ENCODE results near the gene AADAC. TPM values are rescaled to one million over a fixed set of nuclear protein-coding genes. Genes with fewer than 3 reads are reported as not detected.
A peak's percentile ranks its signal among the peaks of the same experiment; 100 is the strongest.

The AADAC gene
- total and polyA plus RNA-seq, 2 of the 13 experiments (the other 11 are each of a cell fraction or from before 2014, with no cell fraction given): 0.87 to 1.5 TPM

DNA sequence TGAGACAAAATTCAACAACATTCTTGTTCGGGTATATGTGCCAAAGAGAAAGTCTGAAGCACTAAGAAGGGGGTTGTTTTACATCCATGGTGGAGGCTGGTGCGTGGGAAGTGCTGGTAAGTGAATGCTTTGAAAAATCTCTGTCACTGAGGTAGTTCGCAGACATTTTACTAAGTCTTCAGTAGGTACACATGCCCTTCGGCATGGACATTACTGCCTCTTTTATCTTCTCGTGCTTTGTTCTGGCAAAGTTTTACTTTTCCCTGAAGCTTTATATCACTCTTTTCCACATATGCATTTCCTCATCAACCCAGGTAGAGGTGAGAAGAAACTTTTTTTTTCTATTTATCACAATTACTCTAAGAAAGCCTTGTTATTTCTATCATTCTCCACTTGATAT lies 3.6 kb downstream of the AADAC start (continued):
- TF ChIP-seq, protein P1, sequence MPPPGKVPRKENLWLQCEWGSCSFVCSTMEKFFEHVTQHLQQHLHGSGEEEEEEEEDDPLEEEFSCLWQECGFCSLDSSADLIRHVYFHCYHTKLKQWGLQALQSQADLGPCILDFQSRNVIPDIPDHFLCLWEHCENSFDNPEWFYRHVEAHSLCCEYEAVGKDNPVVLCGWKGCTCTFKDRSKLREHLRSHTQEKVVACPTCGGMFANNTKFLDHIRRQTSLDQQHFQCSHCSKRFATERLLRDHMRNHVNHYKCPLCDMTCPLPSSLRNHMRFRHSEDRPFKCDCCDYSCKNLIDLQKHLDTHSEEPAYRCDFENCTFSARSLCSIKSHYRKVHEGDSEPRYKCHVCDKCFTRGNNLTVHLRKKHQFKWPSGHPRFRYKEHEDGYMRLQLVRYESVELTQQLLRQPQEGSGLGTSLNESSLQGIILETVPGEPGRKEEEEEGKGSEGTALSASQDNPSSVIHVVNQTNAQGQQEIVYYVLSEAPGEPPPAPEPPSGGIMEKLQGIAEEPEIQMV (CRISPR knock-in tag; IDR thresholded peaks at IDR 0.05; ENCODE audit: low read depth): no peak
- TF ChIP-seq, protein P2, sequence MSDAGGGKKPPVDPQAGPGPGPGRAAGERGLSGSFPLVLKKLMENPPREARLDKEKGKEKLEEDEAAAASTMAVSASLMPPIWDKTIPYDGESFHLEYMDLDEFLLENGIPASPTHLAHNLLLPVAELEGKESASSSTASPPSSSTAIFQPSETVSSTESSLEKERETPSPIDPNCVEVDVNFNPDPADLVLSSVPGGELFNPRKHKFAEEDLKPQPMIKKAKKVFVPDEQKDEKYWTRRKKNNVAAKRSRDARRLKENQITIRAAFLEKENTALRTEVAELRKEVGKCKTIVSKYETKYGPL (CRISPR knock-in tag; IDR thresholded peaks at IDR 0.05): no peak
- no peak for TF ChIP-seq ZBTB8A (CRISPR knock-in tag; IDR thresholded peaks at IDR 0.05; ENCODE audit: borderline replicate concordance, low read depth)
- TF ChIP-seq HDAC2 (CRISPR knock-in tag; IDR thresholded peaks at IDR 0.05): no peak
- TF ChIP-seq BHLHE40 (IDR thresholded peaks at IDR 0.05; ENCODE audit: low read length): no peak
- TF ChIP-seq HMG20A (CRISPR knock-in tag; IDR thresholded peaks at IDR 0.05; ENCODE audit: borderline replicate concordance): peak; percentile 66; the same call in 1 of the 2 replicates
- TF ChIP-seq, protein P3, sequence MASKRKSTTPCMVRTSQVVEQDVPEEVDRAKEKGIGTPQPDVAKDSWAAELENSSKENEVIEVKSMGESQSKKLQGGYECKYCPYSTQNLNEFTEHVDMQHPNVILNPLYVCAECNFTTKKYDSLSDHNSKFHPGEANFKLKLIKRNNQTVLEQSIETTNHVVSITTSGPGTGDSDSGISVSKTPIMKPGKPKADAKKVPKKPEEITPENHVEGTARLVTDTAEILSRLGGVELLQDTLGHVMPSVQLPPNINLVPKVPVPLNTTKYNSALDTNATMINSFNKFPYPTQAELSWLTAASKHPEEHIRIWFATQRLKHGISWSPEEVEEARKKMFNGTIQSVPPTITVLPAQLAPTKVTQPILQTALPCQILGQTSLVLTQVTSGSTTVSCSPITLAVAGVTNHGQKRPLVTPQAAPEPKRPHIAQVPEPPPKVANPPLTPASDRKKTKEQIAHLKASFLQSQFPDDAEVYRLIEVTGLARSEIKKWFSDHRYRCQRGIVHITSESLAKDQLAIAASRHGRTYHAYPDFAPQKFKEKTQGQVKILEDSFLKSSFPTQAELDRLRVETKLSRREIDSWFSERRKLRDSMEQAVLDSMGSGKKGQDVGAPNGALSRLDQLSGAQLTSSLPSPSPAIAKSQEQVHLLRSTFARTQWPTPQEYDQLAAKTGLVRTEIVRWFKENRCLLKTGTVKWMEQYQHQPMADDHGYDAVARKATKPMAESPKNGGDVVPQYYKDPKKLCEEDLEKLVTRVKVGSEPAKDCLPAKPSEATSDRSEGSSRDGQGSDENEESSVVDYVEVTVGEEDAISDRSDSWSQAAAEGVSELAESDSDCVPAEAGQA (IDR thresholded peaks at IDR 0.05; ENCODE audit: low read depth): no peak
- TF ChIP-seq, protein P3 (CRISPR knock-in tag; IDR thresholded peaks at IDR 0.05; ENCODE audit: borderline replicate concordance): no peak
- TF ChIP-seq EP300 (IDR thresholded peaks at IDR 0.05; ENCODE audit: low read depth in 2 of 2, low read length in 2 of 2): peak in 1 of 2 experiments; percentile 76; a peak in 2 of 4 replicates
- 0 out of 2 replicates have a peak, but pooled peaks have one; percentile 26 for TF ChIP-seq EP300 (CRISPR knock-in tag; IDR thresholded peaks at IDR 0.05; ENCODE audit: borderline replicate concordance)
- TF ChIP-seq, protein P4, sequence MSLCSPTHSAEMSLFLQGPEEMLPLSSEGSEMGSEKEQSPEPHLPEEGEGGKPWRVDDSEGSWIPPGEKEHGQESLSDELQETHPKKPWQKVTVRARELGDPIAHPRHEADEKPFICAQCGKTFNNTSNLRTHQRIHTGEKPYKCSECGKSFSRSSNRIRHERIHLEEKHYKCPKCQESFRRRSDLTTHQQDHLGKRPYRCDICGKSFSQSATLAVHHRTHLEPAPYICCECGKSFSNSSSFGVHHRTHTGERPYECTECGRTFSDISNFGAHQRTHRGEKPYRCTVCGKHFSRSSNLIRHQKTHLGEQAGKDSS (CRISPR knock-in tag; IDR thresholded peaks at IDR 0.05; ENCODE audit: borderline replicate concordance, low read depth): no peak
- peak; percentile 64 for TF ChIP-seq ISL2 (CRISPR knock-in tag; IDR thresholded peaks at IDR 0.05)
- TF ChIP-seq GFI1 (CRISPR knock-in tag; IDR thresholded peaks at IDR 0.05; ENCODE audit: borderline replicate concordance): no peak
- TF ChIP-seq, protein P5, sequence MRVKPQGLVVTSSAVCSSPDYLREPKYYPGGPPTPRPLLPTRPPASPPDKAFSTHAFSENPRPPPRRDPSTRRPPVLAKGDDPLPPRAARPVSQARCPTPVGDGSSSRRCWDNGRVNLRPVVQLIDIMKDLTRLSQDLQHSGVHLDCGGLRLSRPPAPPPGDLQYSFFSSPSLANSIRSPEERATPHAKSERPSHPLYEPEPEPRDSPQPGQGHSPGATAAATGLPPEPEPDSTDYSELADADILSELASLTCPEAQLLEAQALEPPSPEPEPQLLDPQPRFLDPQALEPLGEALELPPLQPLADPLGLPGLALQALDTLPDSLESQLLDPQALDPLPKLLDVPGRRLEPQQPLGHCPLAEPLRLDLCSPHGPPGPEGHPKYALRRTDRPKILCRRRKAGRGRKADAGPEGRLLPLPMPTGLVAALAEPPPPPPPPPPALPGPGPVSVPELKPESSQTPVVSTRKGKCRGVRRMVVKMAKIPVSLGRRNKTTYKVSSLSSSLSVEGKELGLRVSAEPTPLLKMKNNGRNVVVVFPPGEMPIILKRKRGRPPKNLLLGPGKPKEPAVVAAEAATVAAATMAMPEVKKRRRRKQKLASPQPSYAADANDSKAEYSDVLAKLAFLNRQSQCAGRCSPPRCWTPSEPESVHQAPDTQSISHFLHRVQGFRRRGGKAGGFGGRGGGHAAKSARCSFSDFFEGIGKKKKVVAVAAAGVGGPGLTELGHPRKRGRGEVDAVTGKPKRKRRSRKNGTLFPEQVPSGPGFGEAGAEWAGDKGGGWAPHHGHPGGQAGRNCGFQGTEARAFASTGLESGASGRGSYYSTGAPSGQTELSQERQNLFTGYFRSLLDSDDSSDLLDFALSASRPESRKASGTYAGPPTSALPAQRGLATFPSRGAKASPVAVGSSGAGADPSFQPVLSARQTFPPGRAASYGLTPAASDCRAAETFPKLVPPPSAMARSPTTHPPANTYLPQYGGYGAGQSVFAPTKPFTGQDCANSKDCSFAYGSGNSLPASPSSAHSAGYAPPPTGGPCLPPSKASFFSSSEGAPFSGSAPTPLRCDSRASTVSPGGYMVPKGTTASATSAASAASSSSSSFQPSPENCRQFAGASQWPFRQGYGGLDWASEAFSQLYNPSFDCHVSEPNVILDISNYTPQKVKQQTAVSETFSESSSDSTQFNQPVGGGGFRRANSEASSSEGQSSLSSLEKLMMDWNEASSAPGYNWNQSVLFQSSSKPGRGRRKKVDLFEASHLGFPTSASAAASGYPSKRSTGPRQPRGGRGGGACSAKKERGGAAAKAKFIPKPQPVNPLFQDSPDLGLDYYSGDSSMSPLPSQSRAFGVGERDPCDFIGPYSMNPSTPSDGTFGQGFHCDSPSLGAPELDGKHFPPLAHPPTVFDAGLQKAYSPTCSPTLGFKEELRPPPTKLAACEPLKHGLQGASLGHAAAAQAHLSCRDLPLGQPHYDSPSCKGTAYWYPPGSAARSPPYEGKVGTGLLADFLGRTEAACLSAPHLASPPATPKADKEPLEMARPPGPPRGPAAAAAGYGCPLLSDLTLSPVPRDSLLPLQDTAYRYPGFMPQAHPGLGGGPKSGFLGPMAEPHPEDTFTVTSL (CRISPR knock-in tag; IDR thresholded peaks at IDR 0.05; ENCODE audit: borderline replicate concordance): 0 out of 2 replicates have a peak, but pooled peaks have one; percentile 45
- TF ChIP-seq CHD4 (IDR thresholded peaks at IDR 0.05; ENCODE audit: borderline replicate concordance, low read length): no peak
